HCT116 (cell line): ENCODE measurements around the gene SNAP47. TPM values are rescaled to one million over a fixed set of nuclear protein-coding genes. Genes with fewer than 3 reads are reported as not detected.

ENCODE experiments used
- ATAC-seq: fragments of 200-7000 bp; cut with Tn5 transposase; 2 replicates; pipeline ENCODE4 v1.9.1; 2020; ENCODE audit warnings: mild to moderate bottlenecking, moderate library complexity
- BruUV-seq: library from RNA; stranded (reverse); fragments of 400-500 nt; replicated peaks from 2 replicates; lab custom pipeline; 2021; lab: Mats Ljungman, UMichigan
- CTCF ChIA-PET: fragments of 300-600 bp; sonication (Branson Sonifier 250); formaldehyde crosslinking; loops from one replicate; lab custom pipeline; 2021; ENCODE audit warnings: antibody characterized with exemption; lab: Charles Lee
- POLR2A ChIA-PET: fragments of 300-600, 350-600 bp; sonication (Branson Sonifier 250); formaldehyde crosslinking; loops from one replicate; lab custom pipeline; 2021; ENCODE audit warnings: antibody characterized with exemption; lab: Charles Lee
- RAD21 ChIA-PET, 2 experiments: fragments of 300-600 bp; sonication (Branson Sonifier 250); formaldehyde crosslinking; loops; one replicate each; lab custom pipeline; 2023; ENCODE audit warnings: low total read pairs in 2 of 2; ENCODE audit not compliant: uncharacterized antibody in 2 of 2, unreplicated experiment in 2 of 2, low non-redundant PET in 1 of 2; lab: Charles Lee
- DNase-seq: peaks from one replicate; pipeline ENCODE4 v3.0.0-alpha.2; 2010; ENCODE audit warnings: low read depth, low spot score
- H2AFZ ChIP-seq: fragments of 200-600 bp; shearing (Covaris generic), sonication (generic); 2 replicates; pipeline ENCODE4 v1.6.1; 2017; ENCODE audit warnings: low read depth, mixed run types, mixed read lengths, antibody characterized with exemption, low read length; ENCODE audit not compliant: poor library complexity, severe bottlenecking
- H3K27ac ChIP-seq: 2 replicates; pipeline ENCODE4 v1.5.1; 2012; ENCODE audit warnings: low read depth, low read length
- H3K27me3 ChIP-seq: fragments of 200-600 bp; sonication (generic); 2 replicates; pipeline ENCODE4 v1.6.1; 2016; ENCODE audit warnings: mixed run types, low read length, mixed read lengths; ENCODE audit not compliant: insufficient read depth
- H3K36me3 ChIP-seq, 2 experiments: fragments of 200-500 bp in 1 of 2; fragments of 200-600 bp in 1 of 2; sonication (Bioruptor generic) in 1 of 2; sonication (generic) in 1 of 2; 2 replicates each; pipeline versions ENCODE4 v1.5.1 to v1.6.1; 2014 to 2016; ENCODE audit warnings: low read length in 2 of 2, inconsistent platforms in 1 of 2, mixed read lengths in 1 of 2, mixed run types in 1 of 2; ENCODE audit not compliant: insufficient read depth in 2 of 2, control insufficient read depth in 1 of 2
- H3K4me1 ChIP-seq, 2 experiments: fragments of 200-600 bp in 1 of 2; sonication (generic) in 1 of 2; 2 replicates each; pipeline versions ENCODE4 v1.5.1 to v1.6.1; 2012 to 2017; ENCODE audit warnings: low read length in 2 of 2, inconsistent platforms in 1 of 2, mild to moderate bottlenecking in 1 of 2, mixed read lengths in 1 of 2, mixed run types in 1 of 2, moderate library complexity in 1 of 2; ENCODE audit not compliant: insufficient read depth in 2 of 2, control insufficient read depth in 1 of 2
- H3K4me2 ChIP-seq: fragments of 200-600 bp; sonication (generic); 2 replicates; pipeline ENCODE4 v1.6.1; 2017; ENCODE audit warnings: mixed run types, low read length, mixed read lengths
- H3K4me3 ChIP-seq, 2 experiments: fragments of 200-600 bp in 1 of 2; sonication (generic) in 1 of 2; replicated peaks in 1 of 2; 2 replicates each; pipeline ENCODE4 v1.5.1; 2011 to 2016; ENCODE audit warnings: low read length in 2 of 2, control low read depth in 1 of 2, low read depth in 1 of 2, mild to moderate bottlenecking in 1 of 2, mixed read lengths in 1 of 2, mixed run types in 1 of 2
- H3K79me2 ChIP-seq: fragments of 200-600 bp; sonication (generic); 2 replicates; pipeline ENCODE4 v1.6.1; 2017; ENCODE audit warnings: mild to moderate bottlenecking, mixed run types, low read length, moderate library complexity, mixed read lengths; ENCODE audit not compliant: insufficient read depth
- H3K9ac ChIP-seq: fragments of 200-600 bp; sonication (generic); 2 replicates; pipeline ENCODE4 v1.6.1; 2016; ENCODE audit warnings: low read length, mixed read lengths
- H3K9me2 ChIP-seq: fragments of 200-600 bp; sonication (generic), shearing (Covaris generic); 2 replicates; pipeline ENCODE4 v1.6.1; 2017; ENCODE audit warnings: mixed run types, mild to moderate bottlenecking, moderate library complexity; ENCODE audit not compliant: insufficient read depth
- H3K9me3 ChIP-seq, 2 experiments: fragments of 200-500 bp in 1 of 2; fragments of 200-600 bp in 1 of 2; sonication (Bioruptor generic) in 1 of 2; sonication (generic) in 1 of 2; 2 replicates each; pipeline ENCODE4 v1.6.1; 2014 to 2017; ENCODE audit warnings: low read length in 2 of 2, mixed read lengths in 2 of 2, inconsistent platforms in 1 of 2, low read depth in 1 of 2, mild to moderate bottlenecking in 1 of 2, mixed run types in 1 of 2, moderate library complexity in 1 of 2; ENCODE audit not compliant: control insufficient read depth in 1 of 2, insufficient read depth in 1 of 2
- H4K20me1 ChIP-seq: fragments of 200-600 bp; sonication (generic), shearing (Covaris generic); 2 replicates; pipeline ENCODE4 v1.6.1; 2017; ENCODE audit warnings: mixed run types, mild to moderate bottlenecking, moderate library complexity; ENCODE audit not compliant: insufficient read depth
- CBX3 ChIP-seq: IDR thresholded peaks from 2 replicates; pipeline ENCODE4 v1.6.1; 2012; ENCODE audit warnings: low read depth
- CEBPB ChIP-seq: IDR thresholded peaks from 2 replicates; pipeline ENCODE4 v1.6.1; 2012; ENCODE audit warnings: low read depth
- EGR1 ChIP-seq: IDR thresholded peaks from 2 replicates; pipeline ENCODE4 v1.6.1; 2012; ENCODE audit warnings: low read depth
- ELF1 ChIP-seq: IDR thresholded peaks from 2 replicates; pipeline ENCODE4 v1.6.1; 2012; ENCODE audit warnings: low read depth, borderline replicate concordance
- EZH2 ChIP-seq: fragments of 200-600 bp; sonication (generic); IDR thresholded peaks from 2 replicates; pipeline ENCODE4 v1.6.1; 2017; ENCODE audit warnings: antibody characterized with exemption, mixed run types
- EZH2phosphoT487 ChIP-seq: fragments of 200-600 bp; IDR thresholded peaks from 2 replicates; pipeline ENCODE4 v1.6.1; 2018; ENCODE audit warnings: antibody characterized with exemption, borderline replicate concordance
- FOSL1 ChIP-seq: IDR thresholded peaks from 2 replicates; pipeline ENCODE4 v1.6.1; 2012; ENCODE audit warnings: low read depth
- JUND ChIP-seq: IDR thresholded peaks from 2 replicates; pipeline ENCODE4 v1.6.1; 2012
- POLR2A ChIP-seq: IDR thresholded peaks from 2 replicates; pipeline ENCODE4 v1.7.0; 2011; ENCODE audit warnings: borderline replicate concordance; ENCODE audit not compliant: insufficient read depth, insufficient read length; ENCODE audit errors: extremely low read depth
- POLR2AphosphoS5 ChIP-seq: IDR thresholded peaks from 2 replicates; pipeline ENCODE4 v1.6.1; 2011; ENCODE audit warnings: mild to moderate bottlenecking, low read depth, low read length, moderate library complexity
- RAD21 ChIP-seq: IDR thresholded peaks from 2 replicates; pipeline ENCODE4 v1.6.1; 2012; ENCODE audit warnings: low read depth, mild to moderate bottlenecking
- SIN3A ChIP-seq: IDR thresholded peaks from 2 replicates; pipeline ENCODE4 v1.6.1; 2012; ENCODE audit warnings: low read depth
- SP1 ChIP-seq: IDR thresholded peaks from 2 replicates; pipeline ENCODE4 v1.6.1; 2012; ENCODE audit warnings: low read depth
- TCF7L2 ChIP-seq: IDR thresholded peaks from 2 replicates; pipeline ENCODE4 v1.7.0; 2011; ENCODE audit warnings: borderline replicate concordance, inconsistent platforms; ENCODE audit not compliant: insufficient read depth, insufficient read length; ENCODE audit errors: extremely low read depth
- YY1 ChIP-seq: IDR thresholded peaks from 2 replicates; pipeline ENCODE4 v1.6.1; 2011; ENCODE audit warnings: low read length, low read depth, moderate library complexity, mild to moderate bottlenecking; ENCODE audit not compliant: insufficient replicate concordance; ENCODE audit errors: extremely low read depth
- ZFX ChIP-seq: fragments of 450-650 bp; IDR thresholded peaks from 2 replicates; pipeline ENCODE4 v1.6.1; 2017
- ZNF274 ChIP-seq: fragments of 200-500 bp; sonication (Bioruptor generic); IDR thresholded peaks from 2 replicates; pipeline ENCODE4 v1.6.1; 2014; ENCODE audit warnings: mild to moderate bottlenecking, low read depth, low read length, inconsistent platforms
- intact Hi-C: fragments of 100-400 bp; cut with micrococcal nuclease; formaldehyde crosslinking; loops from 2 replicates; pipeline ENCODE4 v1.10.0; 2022
- total RNA-seq: library from RNA; stranded (reverse); gene quantifications from one replicate; pipeline ENCODE4 v1.2.1, GENCODE V29; 2021; ENCODE audit not compliant: unreplicated experiment
- TF ChIP-seq, protein P1 (sequence below), 3 experiments: fragments of 200-600 bp in 1 of 3; sonication (generic) in 1 of 3; IDR thresholded peaks in 2 of 3; conservative IDR thresholded peaks in 1 of 3; 2 replicates each; pipeline ENCODE4 v1.5.1; 2012 to 2017; ENCODE audit warnings: low read depth in 2 of 3, low read length in 2 of 3, antibody characterized with exemption in 1 of 3, borderline replicate concordance in 1 of 3, control low read depth in 1 of 3, mild to moderate bottlenecking in 1 of 3, mixed read lengths in 1 of 3, mixed run types in 1 of 3, moderate library complexity in 1 of 3; ENCODE audit not compliant: insufficient read depth in 1 of 3
- TF ChIP-seq, protein P2 (sequence below): IDR thresholded peaks from 2 replicates; pipeline ENCODE4 v1.6.1; 2012; ENCODE audit warnings: low read depth

SNAP47 gene
- total RNA-seq, 1 experiment from 2014 or later, result 37.9 TPM

DNA sequence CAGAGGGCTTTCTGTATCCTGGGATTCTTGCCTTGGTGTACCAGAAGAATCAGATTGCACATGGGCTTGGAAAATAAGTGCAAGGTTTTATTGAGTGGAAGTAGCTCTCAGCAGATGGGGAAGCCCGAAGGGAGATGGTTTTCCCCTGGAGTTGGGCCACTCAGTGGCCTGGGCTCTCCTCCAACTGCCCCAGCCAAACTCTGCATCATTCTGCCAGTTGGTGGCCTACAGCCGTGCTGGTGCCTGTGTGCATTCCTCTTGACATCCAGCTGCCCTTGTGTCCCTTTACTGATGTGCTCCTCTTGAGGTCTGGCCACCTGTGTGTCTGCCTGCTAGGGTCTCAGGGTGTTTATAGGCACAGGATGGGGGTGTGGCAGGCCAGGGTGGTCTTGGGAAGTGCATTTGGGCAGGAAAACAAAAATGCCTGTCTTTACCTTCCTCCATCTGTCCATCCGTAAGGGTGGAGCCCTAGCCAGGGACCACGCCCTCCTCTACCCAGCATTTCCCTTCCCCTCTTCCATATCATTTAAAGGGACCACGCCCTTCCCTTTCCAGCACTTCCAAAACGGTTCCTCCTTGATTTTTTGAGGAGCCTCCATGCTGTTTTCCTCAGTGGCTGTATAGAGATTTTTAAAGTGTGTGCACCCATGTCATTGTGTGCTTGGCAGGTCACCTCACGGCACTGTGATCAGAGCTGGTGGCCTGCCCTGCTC lies 18.9 kb downstream of the SNAP47 start:
- CTCF ChIA-PET, result no interaction called here
- no peaks in the 10 kb centered on the region for H3K9me2 ChIP-seq
- H3K79me2 ChIP-seq, result peaks cover 60% of the 10 kb centered on the region
- no peaks in the 10 kb centered on the region for H3K27me3 ChIP-seq
- H3K9ac ChIP-seq, result no peak overlapping the region
- no peak overlapping the region for H3K27ac ChIP-seq
- no peak overlapping the region for H2AFZ ChIP-seq
- no peaks in the 10 kb centered on the region for H4K20me1 ChIP-seq
- POLR2A ChIA-PET, result no interaction called here
- no peak overlapping the region for H3K4me2 ChIP-seq
- H3K36me3 ChIP-seq, result peaks cover 9 to 12% of the 10 kb centered on the region in 2 experiments; a peak in 3 of 4 replicates
- H3K4me3 ChIP-seq, result no peak overlapping the region
- intact Hi-C loops, result no loop called here
- H3K4me1 ChIP-seq, result peaks cover 0 to 6% of the 10 kb centered on the region in 2 experiments; a peak in 2 of 4 replicates
- peak; percentile 40; the same call in 1 of the 2 replicates for ATAC-seq
- RAD21 ChIA-PET, result no interaction called here
- BruUV-seq, result no TSS peak
- no peaks in the 10 kb centered on the region for H3K9me3 ChIP-seq
- no peak for DNase-seq
- no peak for TF ChIP-seq RAD21
- TF ChIP-seq, protein P1, sequence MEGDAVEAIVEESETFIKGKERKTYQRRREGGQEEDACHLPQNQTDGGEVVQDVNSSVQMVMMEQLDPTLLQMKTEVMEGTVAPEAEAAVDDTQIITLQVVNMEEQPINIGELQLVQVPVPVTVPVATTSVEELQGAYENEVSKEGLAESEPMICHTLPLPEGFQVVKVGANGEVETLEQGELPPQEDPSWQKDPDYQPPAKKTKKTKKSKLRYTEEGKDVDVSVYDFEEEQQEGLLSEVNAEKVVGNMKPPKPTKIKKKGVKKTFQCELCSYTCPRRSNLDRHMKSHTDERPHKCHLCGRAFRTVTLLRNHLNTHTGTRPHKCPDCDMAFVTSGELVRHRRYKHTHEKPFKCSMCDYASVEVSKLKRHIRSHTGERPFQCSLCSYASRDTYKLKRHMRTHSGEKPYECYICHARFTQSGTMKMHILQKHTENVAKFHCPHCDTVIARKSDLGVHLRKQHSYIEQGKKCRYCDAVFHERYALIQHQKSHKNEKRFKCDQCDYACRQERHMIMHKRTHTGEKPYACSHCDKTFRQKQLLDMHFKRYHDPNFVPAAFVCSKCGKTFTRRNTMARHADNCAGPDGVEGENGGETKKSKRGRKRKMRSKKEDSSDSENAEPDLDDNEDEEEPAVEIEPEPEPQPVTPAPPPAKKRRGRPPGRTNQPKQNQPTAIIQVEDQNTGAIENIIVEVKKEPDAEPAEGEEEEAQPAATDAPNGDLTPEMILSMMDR (IDR thresholded peaks at IDR 0.05 in 2 of 3, conservative IDR thresholded peaks at IDR 0.05 in 1 of 3; ENCODE audit: borderline replicate concordance in 1 of 3, insufficient read depth in 1 of 3, low read depth in 2 of 3, low read length in 2 of 3), result no peak
- TF ChIP-seq YY1, result no peak
- no peak for TF ChIP-seq ZNF274
- no peak for TF ChIP-seq CBX3
- no peak for TF ChIP-seq TCF7L2
- no peak for TF ChIP-seq POLR2AphosphoS5
- no peak for TF ChIP-seq EZH2
- TF ChIP-seq CEBPB, result no peak
- TF ChIP-seq ELF1, result no peak
- TF ChIP-seq, protein P2, sequence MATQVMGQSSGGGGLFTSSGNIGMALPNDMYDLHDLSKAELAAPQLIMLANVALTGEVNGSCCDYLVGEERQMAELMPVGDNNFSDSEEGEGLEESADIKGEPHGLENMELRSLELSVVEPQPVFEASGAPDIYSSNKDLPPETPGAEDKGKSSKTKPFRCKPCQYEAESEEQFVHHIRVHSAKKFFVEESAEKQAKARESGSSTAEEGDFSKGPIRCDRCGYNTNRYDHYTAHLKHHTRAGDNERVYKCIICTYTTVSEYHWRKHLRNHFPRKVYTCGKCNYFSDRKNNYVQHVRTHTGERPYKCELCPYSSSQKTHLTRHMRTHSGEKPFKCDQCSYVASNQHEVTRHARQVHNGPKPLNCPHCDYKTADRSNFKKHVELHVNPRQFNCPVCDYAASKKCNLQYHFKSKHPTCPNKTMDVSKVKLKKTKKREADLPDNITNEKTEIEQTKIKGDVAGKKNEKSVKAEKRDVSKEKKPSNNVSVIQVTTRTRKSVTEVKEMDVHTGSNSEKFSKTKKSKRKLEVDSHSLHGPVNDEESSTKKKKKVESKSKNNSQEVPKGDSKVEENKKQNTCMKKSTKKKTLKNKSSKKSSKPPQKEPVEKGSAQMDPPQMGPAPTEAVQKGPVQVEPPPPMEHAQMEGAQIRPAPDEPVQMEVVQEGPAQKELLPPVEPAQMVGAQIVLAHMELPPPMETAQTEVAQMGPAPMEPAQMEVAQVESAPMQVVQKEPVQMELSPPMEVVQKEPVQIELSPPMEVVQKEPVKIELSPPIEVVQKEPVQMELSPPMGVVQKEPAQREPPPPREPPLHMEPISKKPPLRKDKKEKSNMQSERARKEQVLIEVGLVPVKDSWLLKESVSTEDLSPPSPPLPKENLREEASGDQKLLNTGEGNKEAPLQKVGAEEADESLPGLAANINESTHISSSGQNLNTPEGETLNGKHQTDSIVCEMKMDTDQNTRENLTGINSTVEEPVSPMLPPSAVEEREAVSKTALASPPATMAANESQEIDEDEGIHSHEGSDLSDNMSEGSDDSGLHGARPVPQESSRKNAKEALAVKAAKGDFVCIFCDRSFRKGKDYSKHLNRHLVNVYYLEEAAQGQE, result no peak
- no peak for TF ChIP-seq SIN3A
- no peak for TF ChIP-seq SP1
- no peak for TF ChIP-seq POLR2A
- no peak for TF ChIP-seq ZFX
- no peak for TF ChIP-seq EZH2phosphoT487
- TF ChIP-seq JUND, result no peak
- TF ChIP-seq EGR1, result no peak
- no peak for TF ChIP-seq FOSL1
- TF ChIP-seq, all 23 proteins: peak for 0
